HPDE6-E6E7 (cell line): ENCODE data around the gene COX7A1.
"Not testable (repeated sequence)": the region's sequence is repeated elsewhere in the genome, so short reads cannot be mapped to it uniquely, and the experiment has no call there.

Source experiments
- DNase-seq: peaks from one replicate; pipeline ENCODE4 v3.0.0; 2011; ENCODE audit warnings: missing footprints; ENCODE audit errors: extremely low spot score

The COX7A1 gene

DNA sequence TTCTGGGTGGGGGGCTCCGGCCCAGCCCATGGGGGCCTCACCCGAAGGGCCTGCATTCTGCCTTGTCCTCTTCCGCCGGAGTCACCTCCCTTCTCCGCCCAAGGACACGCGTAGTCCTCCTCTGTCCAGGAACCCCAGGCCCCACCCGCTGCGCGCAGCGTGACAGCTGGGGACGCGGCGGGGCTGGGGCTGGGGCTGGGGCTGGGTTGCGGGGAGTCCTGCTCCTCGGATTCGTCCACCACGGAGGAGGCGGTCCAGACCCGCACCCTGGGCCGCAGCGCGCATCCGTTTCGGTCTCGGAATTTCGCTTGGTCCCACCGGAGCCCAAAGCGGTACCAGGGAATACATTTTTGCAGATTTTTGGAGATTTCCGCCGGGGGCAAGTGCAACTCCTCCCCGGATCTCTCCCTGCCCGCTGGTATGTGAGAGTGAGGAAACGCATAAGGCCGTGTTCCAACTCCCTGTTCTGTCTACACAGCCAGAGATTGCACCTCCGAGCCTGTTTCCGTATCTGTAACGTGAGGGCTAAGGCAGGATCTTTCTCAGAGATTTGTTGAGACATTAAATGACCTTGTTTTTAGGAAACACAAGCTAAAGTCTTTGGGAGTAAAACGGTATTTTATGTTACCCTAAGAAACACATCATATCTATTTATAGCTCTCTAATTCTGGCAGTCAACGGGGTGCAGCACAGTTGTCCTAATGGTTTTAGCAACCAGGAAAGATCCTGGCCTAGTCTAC, at the start of gene COX7A1:
Gene COX7A1 (minus strand): TSS at position 96 of the 740 bp plus-strand sequence. CDS start 40 bp downstream, at position 56.
- no peak for DNase-seq

DNA sequence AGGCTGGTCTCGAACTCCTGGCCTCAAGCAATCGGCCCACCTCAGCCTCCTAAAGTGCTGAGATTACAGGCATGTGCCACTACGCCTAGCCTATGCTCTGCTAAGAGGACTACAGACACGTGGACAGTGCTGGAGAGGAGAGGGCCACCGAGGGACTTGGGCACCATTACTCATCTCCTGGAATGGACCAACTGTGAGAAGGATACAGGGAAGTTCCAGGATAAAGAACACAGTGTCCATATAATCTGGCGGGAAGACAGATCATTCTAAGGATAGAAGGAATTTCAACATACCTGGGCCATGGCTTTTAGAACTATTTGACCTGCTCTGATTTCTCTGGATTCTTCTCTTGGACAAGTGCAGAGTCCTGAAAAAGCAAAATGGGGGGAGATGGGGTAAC, 49.4 kb upstream of the COX7A1 start:
- no peak for DNase-seq

- no peak for DNase-seq
Measured at GRCh38 chr19:36198119-36198518, 45.9 kb upstream of the COX7A1 start.

- no peak for DNase-seq
Measured at GRCh38 chr19:36196249-36196648, 44.0 kb upstream of the COX7A1 start.

DNA sequence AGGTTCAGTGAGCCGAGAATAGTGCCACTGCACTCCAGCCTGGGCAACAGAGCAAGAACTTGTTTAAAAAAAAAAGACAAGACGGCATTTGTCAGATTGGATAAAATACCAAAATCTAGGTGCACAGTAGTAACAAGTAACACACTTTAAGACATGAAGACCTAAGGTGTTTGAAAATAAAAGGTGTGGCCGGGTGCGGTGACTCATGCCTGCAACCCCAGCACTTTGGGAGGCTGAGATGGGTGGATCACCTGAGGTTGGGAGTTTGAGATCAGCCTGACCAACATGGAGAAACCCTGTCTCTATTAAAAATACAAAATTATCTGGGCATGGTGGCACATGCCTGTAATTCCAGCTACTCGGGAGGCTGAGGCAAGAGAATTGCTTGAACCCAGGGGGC, 34.5 kb upstream of the COX7A1 start:
- not testable (repeated sequence) for DNase-seq

GRCh38 chr19:36183245-36183628, 31.0 kb upstream of the COX7A1 start:
- no peak for DNase-seq

DNA sequence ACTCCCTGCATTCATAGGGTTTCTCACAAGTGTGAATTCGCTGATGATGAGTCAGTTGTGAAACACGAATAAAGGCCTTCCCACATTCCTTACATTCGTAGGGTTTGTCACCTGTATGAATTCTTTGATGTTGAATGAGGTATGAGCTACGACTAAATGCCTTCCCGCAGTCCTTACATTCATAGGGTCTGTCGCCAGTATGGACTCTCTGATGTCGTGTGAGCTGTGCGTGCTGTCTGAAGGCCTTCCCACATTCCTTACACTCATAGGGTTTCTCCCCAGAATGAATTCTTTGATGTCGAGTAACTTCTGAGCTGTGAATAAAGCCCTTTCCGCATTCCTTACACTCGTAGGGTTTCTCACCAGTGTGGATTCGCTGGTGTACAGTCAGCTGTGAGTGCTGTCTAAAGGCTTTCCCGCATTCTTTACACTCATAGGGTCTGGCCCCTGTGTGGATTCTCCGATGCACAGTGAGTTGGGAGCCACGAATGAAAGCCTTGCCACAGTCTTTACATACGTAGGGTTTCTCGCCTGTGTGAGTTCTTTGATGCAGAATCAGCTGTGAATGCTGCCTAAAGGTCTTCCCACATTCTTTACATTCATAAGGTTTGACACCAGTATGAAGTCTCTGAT, 30.5 kb upstream of the COX7A1 start:
- DNase-seq = no peak

DNA sequence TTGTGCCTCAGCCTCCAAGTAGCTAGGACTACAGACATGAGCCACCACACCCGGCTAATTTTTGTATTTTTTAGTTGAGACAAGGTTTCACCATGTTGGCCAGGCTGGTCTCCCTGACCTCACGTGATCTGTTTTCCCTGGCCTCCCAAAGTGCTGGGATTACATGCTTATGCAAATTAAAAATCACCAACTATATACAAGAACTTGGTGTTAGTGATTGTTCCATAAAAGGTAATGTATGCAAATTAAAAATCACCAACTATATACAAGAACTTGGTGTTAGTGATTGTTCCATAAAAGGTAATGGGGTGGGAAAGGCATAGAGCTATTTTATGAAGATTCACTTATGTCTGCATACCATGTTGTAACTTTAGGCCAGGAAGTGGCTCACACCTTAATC, 26.8 kb upstream of the COX7A1 start:
- DNase-seq = not testable (repeated sequence)

DNA sequence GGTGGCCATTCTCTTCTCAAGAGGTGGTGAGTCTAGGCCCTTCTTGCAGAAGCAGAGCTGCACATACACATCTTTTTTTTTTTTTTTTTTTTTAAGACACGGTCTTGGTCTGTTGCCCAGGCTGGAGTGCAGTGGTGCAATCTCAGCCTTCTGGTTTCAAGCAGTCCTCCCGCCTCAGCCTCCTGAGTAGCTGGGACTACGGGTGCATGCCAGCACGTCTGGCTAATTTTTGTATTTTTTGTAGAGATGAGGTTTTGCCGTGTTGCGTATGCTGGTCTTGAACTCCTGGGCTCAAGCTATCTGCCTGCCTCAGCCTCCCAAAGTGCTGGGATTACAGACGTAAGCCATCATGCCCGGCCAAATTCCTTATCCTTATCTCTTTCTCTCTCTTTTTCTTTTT, 21.6 kb upstream of the COX7A1 start:
- DNase-seq = not testable (repeated sequence)

DNA sequence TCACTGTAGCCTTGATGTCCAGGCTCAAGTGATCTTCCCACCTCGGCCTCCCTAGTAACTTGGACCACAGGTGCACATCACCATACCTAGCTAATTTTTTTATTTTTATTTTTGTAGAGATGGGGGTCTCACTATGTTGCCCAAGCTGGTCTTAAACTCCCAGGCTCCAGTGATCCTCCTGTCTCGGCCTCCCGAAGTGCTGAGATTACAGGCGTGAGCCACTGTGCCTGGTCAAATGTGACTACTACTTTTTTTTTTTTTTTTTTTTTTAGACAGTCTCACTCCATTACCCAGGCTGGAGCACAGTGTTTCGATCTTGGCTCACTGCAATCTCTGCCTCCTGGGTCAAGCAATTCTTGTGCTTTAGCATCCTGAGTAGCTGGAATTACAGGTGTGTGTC, 20.6 kb upstream of the COX7A1 start:
- DNase-seq = no peak

- no peak for DNase-seq
Measured at GRCh38 chr19:36169084-36169760, 17.0 kb upstream of the COX7A1 start.

- no peak for DNase-seq
Measured at GRCh38 chr19:36163813-36164212, 11.6 kb upstream of the COX7A1 start.

DNA sequence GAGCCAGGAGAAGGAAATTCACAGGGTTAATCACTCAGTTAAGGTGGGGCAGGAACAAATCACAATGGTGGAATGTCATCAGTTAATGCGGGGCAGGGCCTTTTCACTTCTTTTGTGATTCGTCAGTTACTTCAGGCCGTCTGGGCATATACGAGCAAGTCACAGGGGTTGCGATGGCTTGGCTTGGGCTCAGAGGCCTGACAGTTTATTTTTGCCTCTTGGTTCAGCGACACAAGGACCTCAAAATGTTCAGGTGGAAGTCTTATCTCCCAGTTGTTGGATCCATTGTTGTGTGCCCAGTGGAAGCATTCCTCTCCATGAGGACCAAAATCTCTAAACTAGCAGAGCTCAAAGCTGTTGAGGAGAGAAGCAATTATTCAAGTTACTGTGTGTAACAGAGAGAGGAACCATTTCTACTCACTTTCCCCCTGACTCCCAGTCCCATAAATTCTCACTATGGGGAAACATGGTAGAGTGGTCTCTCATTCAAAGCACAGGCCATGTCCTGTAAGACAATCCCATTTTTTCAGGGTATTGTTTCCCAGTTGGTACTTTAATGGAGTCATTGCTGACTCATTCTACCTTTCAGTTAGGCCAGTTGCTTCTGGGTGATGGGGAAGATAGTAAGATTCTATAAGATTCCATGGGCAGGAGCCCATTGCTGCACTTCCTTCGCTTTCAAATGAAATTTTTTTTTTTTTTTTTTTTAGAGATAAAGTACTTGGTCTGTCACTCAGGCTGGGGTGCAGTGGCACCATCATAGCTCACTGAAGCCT, 8.8 kb upstream of the COX7A1 start:
- no peak for DNase-seq

DNA sequence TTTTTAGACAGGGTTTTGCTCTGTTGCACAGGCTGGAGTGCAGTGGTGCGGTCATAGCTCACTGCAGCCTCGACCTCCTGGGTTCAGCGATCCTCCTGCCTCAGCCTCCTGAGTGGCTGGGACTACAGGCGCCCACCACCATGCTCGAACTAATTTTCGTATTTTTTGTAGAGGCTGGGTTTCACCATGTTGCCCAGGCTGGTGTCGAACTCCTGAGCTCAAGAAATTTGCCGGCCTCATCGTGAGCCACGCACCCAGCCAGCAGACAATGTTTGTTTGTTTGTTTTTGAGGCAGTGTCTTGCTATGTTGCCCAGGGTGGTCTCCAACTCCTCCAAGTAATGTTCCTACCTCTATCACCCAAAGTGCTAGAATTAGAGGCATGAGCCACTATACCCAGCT, 879 bp upstream of the COX7A1 start:
- DNase-seq = no peak

GRCh38 chr19:36152019-36152351, 262 bp downstream of the COX7A1 start:
- no peak for DNase-seq

DNA sequence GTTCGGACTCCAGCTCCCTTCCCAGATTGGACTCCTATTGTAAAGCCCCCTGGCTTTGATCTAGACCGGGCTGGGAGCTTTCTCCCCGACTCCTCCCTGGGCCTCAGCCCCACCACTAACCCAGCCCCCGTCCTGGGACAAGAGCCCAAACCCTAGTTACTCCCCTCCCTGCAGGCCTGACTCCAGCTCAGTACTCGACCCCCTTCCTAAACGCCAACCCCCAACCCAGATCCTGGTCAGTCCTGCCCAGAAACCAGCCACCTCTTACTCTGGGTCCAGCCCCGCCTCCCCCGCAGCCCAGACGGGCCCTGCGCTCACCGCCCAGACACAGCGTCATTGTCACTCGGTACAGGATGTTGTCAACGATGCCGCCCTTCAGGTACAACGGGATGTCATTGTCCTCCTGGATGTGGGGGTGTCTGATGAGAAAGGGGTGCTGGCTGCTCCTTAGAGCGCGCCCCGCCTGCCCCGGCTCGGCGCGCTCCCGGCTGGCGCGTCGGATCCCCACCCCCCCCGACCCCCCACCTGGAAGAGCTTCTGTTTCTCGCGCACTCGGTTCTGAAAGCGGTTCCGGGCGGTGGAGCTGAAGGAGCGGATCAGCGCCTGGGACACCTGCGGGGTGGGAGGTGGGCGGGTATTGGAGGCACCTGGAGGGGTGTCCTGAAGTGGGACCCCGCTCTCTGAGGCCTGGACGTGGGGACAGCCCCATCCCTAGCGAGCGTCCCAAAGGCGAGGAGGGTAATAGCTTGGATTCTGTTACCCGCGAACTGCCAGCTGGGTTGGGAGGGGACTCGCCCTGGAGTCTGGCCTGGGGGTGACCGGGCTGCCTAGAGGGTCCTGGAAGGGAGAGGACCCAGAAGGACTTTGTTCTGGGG, 866 bp downstream of the COX7A1 start:
- DNase-seq = no peak

GRCh38 chr19:36150586-36150985, 1.7 kb downstream of the COX7A1 start:
- no peak for DNase-seq

- peak; percentile 69 for DNase-seq
Measured at GRCh38 chr19:36149673-36150406, 2.4 kb downstream of the COX7A1 start.

DNA sequence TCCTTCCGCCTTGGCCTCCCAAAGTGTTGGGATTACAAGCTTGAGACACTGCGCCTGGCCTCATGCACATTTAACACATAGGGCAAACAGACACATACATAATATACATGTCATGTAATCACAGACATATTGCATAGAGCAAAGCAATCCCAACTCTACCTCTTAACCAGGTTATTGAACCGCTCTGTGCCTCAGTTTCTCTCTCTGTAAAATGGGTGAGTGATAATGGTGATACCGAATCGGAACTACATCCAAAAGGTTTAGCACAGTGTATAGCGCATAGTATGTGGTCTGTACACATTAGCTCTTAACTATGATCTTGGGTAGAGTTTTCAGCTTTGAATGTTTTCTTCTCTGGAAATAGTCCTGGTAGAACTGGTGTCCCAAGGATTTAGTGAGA, 7.6 kb downstream of the COX7A1 start:
- DNase-seq = no peak

GRCh38 chr19:36142496-36142895, 9.8 kb downstream of the COX7A1 start:
- no peak for DNase-seq

- no peak for DNase-seq
Measured at GRCh38 chr19:36142046-36142445, 10.2 kb downstream of the COX7A1 start.
